AG04450 (cell line): Measurements from ENCODE around the gene BID. TPM values are rescaled to one million over a fixed set of nuclear protein-coding genes. Genes with fewer than 3 reads are reported as not detected.

Experiments used
- CTCF ChIA-PET: fragments of 300-600, 350-600 bp; formaldehyde crosslinking; extraction: SDS; loops from one replicate; lab custom pipeline; 2022; ENCODE audit warnings: antibody characterized with exemption, inconsistent platforms; lab: Charles Lee
- POLR2A ChIA-PET: fragments of 350-600 bp; formaldehyde crosslinking; extraction: SDS; loops from one replicate; lab custom pipeline; 2021; ENCODE audit warnings: antibody characterized with exemption, inconsistent platforms; lab: Yijun Ruan, JAX
- DNase-seq: peaks from one replicate; pipeline ENCODE4 v3.0.0-alpha.2; 2011; ENCODE audit warnings: low read depth, low spot score
- H3K27ac ChIP-seq: one replicate; pipeline ENCODE4 v1.5.1; 2012; ENCODE audit warnings: low read depth, low read length, control low read depth
- H3K27me3 ChIP-seq: one replicate; pipeline ENCODE4 v1.6.0; 2012; ENCODE audit warnings: low read length; ENCODE audit not compliant: control insufficient read depth, insufficient read depth
- H3K4me3 ChIP-seq: 2 replicates; pipeline ENCODE4 v1.5.1; 2011; ENCODE audit warnings: mild to moderate bottlenecking, low read depth, low read length, control low read depth
- H3K9me3 ChIP-seq: 2 replicates; pipeline ENCODE4 v1.5.1; 2012; ENCODE audit warnings: low read length; ENCODE audit not compliant: control insufficient read depth, insufficient read depth
- CTCF ChIP-seq: IDR thresholded peaks from 2 replicates; pipeline ENCODE4 v1.5.1; 2011; ENCODE audit warnings: low read depth, low read length, control low read depth, inconsistent platforms
- polyA plus RNA-seq: library from polyadenylated mRNA; depleted of rRNA; stranded (reverse); fragments of >200 nt; gene quantifications from 2 replicates; pipeline ENCODE4 v1.2.3, GENCODE V29; 2011

The BID gene
- polyA plus RNA-seq, 1 experiment: 65.3 TPM

- DNase-seq: no peak
- Histone ChIP-seq H3K4me3 (no peak overlapping the region), H3K27ac (no peak overlapping the region), H3K27me3 (no peaks in the 10 kb centered on the region), H3K9me3 (no peaks in the 10 kb centered on the region)
- POLR2A ChIA-PET: no interaction called here
- CTCF ChIA-PET: no interaction called here
- TF ChIP-seq CTCF: no peak
These were observed 23.7 kb upstream of the BID start for GRCh38 chr22:17797721-17798559.

GRCh38 chr22:17796695-17797094 is 22.4 kb upstream of the BID start:
- ChIA-PET CTCF (interaction anchor here (0.6 kb wide), 1 partner anchor 25 kb away, joined by 5 read pairs; no protein-coding TSS in a partner anchor), POLR2A (no interaction called here)
- Histone ChIP-seq H3K27ac (no peak overlapping the region), H3K9me3 (no peaks in the 10 kb centered on the region), H3K27me3 (no peaks in the 10 kb centered on the region), H3K4me3 (no peak overlapping the region)
- DNase-seq: no peak
- TF ChIP-seq CTCF: no peak

DNA sequence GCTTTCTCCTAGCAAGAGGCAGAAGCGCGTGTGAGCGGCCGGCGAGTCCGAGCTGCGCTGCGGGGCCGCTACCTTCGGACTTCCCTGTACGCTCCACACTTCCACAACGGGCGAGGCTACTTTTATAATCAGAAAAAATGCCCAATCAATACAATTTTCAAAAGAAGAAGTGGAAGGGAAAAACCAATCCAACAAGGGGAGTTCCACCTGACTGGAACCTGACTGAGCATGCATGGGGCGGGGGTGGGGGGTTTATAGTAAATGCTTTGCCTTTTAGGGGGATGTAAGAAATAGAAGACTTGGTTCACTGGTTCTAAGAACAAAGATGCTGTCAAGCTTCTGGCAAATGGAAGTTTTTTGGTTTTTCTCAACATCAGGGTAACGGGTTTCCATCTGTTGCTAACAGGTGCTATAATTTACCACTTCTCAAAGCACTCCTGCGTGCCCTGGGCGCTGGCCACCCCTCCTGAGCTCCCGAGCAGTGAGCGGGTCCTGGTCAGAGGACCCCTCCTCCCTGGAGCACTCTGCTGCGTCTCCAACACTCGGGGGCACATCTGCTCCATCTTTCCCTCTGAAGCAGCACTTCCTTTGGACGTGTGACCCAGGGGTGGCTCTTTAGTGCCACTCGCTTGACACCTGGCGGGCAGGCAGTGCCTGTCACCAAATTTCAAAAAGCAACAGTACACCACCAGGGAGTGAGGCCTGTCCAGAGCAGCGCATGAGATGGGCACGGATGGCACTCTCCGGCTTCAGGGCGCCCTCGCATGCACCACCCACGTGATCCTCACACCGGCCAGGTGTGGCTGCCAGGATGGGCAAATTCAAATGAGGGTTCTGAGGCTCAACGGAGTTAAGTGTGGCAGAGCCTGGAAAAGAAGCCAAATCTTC is 21.6 kb upstream of the BID start:
- no peak for TF ChIP-seq CTCF
- ChIA-PET CTCF (interaction anchor here (0.6 kb wide), 1 partner anchor 24 kb away, joined by 5 read pairs; no protein-coding TSS in a partner anchor), POLR2A (no interaction called here)
- H3K27ac ChIP-seq: no peak overlapping the region
- no peak overlapping the region for H3K4me3 ChIP-seq
- DNase-seq: no peak
- no peaks in the 10 kb centered on the region for H3K9me3 ChIP-seq
- H3K27me3 ChIP-seq: no peaks in the 10 kb centered on the region

- TF ChIP-seq CTCF: no peak
- ChIA-PET CTCF (no interaction called here), POLR2A (no interaction called here)
- Histone ChIP-seq H3K27me3 (no peaks in the 10 kb centered on the region), H3K27ac (no peak overlapping the region), H3K9me3 (no peaks in the 10 kb centered on the region), H3K4me3 (no peak overlapping the region)
- DNase-seq: no peak
These were observed 20.7 kb upstream of the BID start for GRCh38 chr22:17794726-17795542.
